CD14-positive monocyte (primary cell): ENCODE data around the gene IFNA4. TPM values are rescaled to one million over a fixed set of nuclear protein-coding genes. Genes with fewer than 3 reads are reported as not detected.
"Not testable (repeated sequence)": the region's sequence is repeated elsewhere in the genome, so short reads cannot be mapped to it uniquely, and the experiment has no call there.

ENCODE experiments used
- DNase-seq, 3 donors: peaks; one replicate each; pipeline ENCODE4 v3.0.0-alpha.2; 2011 to 2022
- H2AFZ ChIP-seq: 2 replicates; pipeline ENCODE4 v1.6.0; 2012; ENCODE audit warnings: mild to moderate bottlenecking, low read depth, low read length, inconsistent platforms; ENCODE audit not compliant: insufficient read depth, poor library complexity, severe bottlenecking
- H3K27ac ChIP-seq, 2 donors: 1 replicate in 1 of 2; 2 replicates in 1 of 2; pipeline ENCODE4 v1.5.1; 2012 to 2013; ENCODE audit warnings: low read length in 2 of 2, control low read depth in 1 of 2, inconsistent platforms in 1 of 2, low read depth in 1 of 2, mild to moderate bottlenecking in 1 of 2
- H3K27me3 ChIP-seq, 2 donors: one replicate each; pipeline versions ENCODE4 v1.6.0 to v1.6.1; 2011 to 2013; ENCODE audit warnings: low read length in 2 of 2; ENCODE audit not compliant: control insufficient read depth in 2 of 2, insufficient read depth in 2 of 2
- H3K36me3 ChIP-seq, 2 donors: replicated peaks in 1 of 2; 1 replicate in 1 of 2; 2 replicates in 1 of 2; pipeline versions ENCODE4 v1.5.1 to v1.6.1; 2012 to 2013; ENCODE audit warnings: low read length in 2 of 2, control low read depth in 1 of 2, inconsistent platforms in 1 of 2, mild to moderate bottlenecking in 1 of 2; ENCODE audit not compliant: insufficient read depth in 2 of 2, control insufficient read depth in 1 of 2
- H3K4me1 ChIP-seq, 2 donors: 1 replicate in 1 of 2; 2 replicates in 1 of 2; pipeline versions ENCODE4 v1.5.1 to v1.6.1; 2012 to 2013; ENCODE audit warnings: low read length in 2 of 2, control low read depth in 1 of 2, inconsistent platforms in 1 of 2, mild to moderate bottlenecking in 1 of 2, moderate library complexity in 1 of 2; ENCODE audit not compliant: insufficient read depth in 2 of 2, control insufficient read depth in 1 of 2
- H3K4me2 ChIP-seq: replicated peaks from 2 replicates; pipeline ENCODE3; 2012; ENCODE audit warnings: low read length, moderate library complexity, mild to moderate bottlenecking; ENCODE audit not compliant: poor library complexity, severe bottlenecking; ENCODE audit errors: extremely low read depth
- H3K4me3 ChIP-seq, 3 experiments: fragments of 200-600 bp in 1 of 3; sonication (generic) in 1 of 3; replicated peaks in 1 of 3; 1 replicate in 2 of 3; 2 replicates in 1 of 3; pipeline ENCODE4 v1.5.1; 2011 to 2013; ENCODE audit warnings: low read length in 3 of 3, mild to moderate bottlenecking in 3 of 3, control low read depth in 2 of 3, low read depth in 2 of 3, inconsistent platforms in 1 of 3, moderate library complexity in 1 of 3
- H3K79me2 ChIP-seq: 2 replicates; pipeline ENCODE4 v1.6.0; 2012; ENCODE audit warnings: mild to moderate bottlenecking, control low read depth, inconsistent platforms, low read length, moderate library complexity; ENCODE audit not compliant: insufficient read depth
- H3K9ac ChIP-seq: 2 replicates; pipeline ENCODE4 v1.6.0; 2017; ENCODE audit warnings: low read length, mild to moderate bottlenecking; ENCODE audit not compliant: insufficient read depth, poor library complexity, severe bottlenecking
- H3K9me3 ChIP-seq, 2 donors: replicated peaks in 1 of 2; 1 replicate in 1 of 2; 2 replicates in 1 of 2; pipeline versions ENCODE4 v1.5.1 to v1.6.1; 2012 to 2013; ENCODE audit warnings: low read length in 2 of 2, control low read depth in 1 of 2; ENCODE audit not compliant: control insufficient read depth in 1 of 2, insufficient read depth in 1 of 2
- H4K20me1 ChIP-seq: 2 replicates; pipeline ENCODE4 v1.6.0; 2012; ENCODE audit warnings: mild to moderate bottlenecking, low read length, control low read depth, moderate library complexity; ENCODE audit not compliant: insufficient read depth
- H3K27ac Mint-ChIP-seq, 7 donors: one replicate each; pipeline ENCODE4 v1.8.0; 2020; ENCODE audit warnings: mild to moderate bottlenecking in 7 of 7, mixed read lengths in 7 of 7, moderate library complexity in 6 of 7, inconsistent platforms in 2 of 7
- H3K27me3 Mint-ChIP-seq, 3 donors: one replicate each; pipeline ENCODE4 v1.8.0; 2021 to 2022; ENCODE audit warnings: low read depth in 3 of 3, mild to moderate bottlenecking in 3 of 3, mixed read lengths in 3 of 3, moderate library complexity in 3 of 3, inconsistent platforms in 1 of 3
- H3K36me3 Mint-ChIP-seq, 2 donors: one replicate each; pipeline ENCODE4 v1.8.0; 2020; ENCODE audit warnings: mixed read lengths in 2 of 2, inconsistent platforms in 1 of 2, mild to moderate bottlenecking in 1 of 2
- H3K4me1 Mint-ChIP-seq: one replicate; pipeline ENCODE4 v1.8.0; 2020; ENCODE audit warnings: mild to moderate bottlenecking, mixed read lengths
- H3K4me3 Mint-ChIP-seq, 2 donors: one replicate each; pipeline ENCODE4 v1.8.0; 2020; ENCODE audit warnings: mild to moderate bottlenecking in 2 of 2, mixed read lengths in 2 of 2, moderate library complexity in 1 of 2
- H3K9me3 Mint-ChIP-seq, 7 donors: one replicate each; pipeline ENCODE4 v1.8.0; 2020 to 2022; ENCODE audit warnings: mixed read lengths in 7 of 7, mild to moderate bottlenecking in 6 of 7, moderate library complexity in 6 of 7, inconsistent platforms in 2 of 7
- WGBS: methylation state at CpG from one replicate; pipeline ENCODE4 v1.1.5; 2013; ENCODE audit warnings: missing lambda C conversion rate; ENCODE audit not compliant: insufficient coverage; 5-methylcytosine and 5-hydroxymethylcytosine counted together
- intact Hi-C, 2 donors: fragments of 100-400 bp; cut with micrococcal nuclease; formaldehyde crosslinking; loops; one replicate each; pipeline versions ENCODE4 v1.15.0 to v1.15.1; 2023
- polyA plus RNA-seq, 3 donors: library from polyadenylated mRNA; depleted of rRNA in 1 of 3; unstranded in 2 of 3; stranded (reverse) in 1 of 3; fragments of 300-500 nt in 2 of 3; fragments of >200 nt in 1 of 3; fragmentation: Illumina TruSeq in 2 of 3; gene quantifications; 1 replicate in 2 of 3; 2 replicates in 1 of 3; pipeline ENCODE4 v1.2.3, GENCODE V29; 2012 to 2021
- TF ChIP-seq, protein P1 (sequence below): fragments of 200-600 bp; IDR thresholded peaks from one replicate; pipeline ENCODE4 v1.8.0; 2022; ENCODE audit warnings: antibody characterized with exemption, mild to moderate bottlenecking

The IFNA4 gene
- polyA plus RNA-seq, 3 donors: not detected

DNA sequence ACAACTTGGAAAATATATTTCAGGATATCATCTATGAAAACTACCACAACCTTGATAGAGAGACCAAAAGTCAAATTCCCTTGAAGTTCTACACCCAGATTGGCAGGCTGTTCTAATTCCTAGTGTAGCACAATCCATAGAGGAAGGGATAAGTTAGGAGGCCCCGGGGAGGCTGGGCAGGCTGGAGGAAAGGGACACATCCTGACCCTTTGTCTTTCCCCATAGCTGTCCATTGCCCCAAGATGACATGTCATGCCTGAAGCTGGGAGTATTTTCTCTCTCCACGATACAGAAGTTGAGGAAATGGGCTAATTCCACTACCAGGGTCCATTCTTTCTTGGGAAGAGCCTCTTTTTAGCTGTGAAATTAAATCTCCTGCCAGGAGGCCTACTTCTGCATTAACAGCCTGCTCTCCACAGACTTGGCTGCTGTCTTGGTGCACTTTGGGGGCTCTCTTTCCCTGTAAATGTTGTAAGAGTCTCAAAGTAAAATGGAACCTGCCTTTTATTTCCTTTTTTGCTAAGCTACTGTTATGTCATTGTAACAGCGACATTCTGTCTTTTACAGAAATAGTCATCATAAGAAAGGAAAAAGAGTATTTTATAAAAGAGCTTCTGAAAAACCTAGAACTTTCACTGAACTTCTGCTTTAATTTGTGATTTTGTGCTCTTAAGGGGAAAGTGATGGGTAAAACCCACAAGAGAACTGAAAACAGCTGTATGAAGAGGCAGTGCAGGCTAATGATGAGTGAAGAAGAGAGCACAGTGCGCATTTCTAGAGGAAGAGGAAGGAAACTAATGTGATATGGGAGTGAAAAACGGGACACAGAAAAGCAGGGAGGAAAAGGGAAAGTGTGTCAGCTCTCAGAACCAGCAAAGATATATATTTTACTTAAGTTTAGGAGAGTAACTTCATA lies 26.3 kb upstream of the IFNA4 start:
- H3K36me3 Mint-ChIP-seq, H3K9me3 Mint-ChIP-seq, H3K27ac ChIP-seq, H3K27me3 ChIP-seq, H3K4me1 ChIP-seq, intact Hi-C loops, H3K9me3 ChIP-seq, H3K36me3 ChIP-seq, H2AFZ ChIP-seq, H3K9ac ChIP-seq, H3K4me3 ChIP-seq, H3K79me2 ChIP-seq, H3K27me3 Mint-ChIP-seq, H4K20me1 ChIP-seq, H3K4me2 ChIP-seq: not testable (repeated sequence)
- Mint-ChIP-seq H3K4me1 (peaks cover 19% of the 10 kb centered on the region), H3K27ac (peak overlapping the region in 4 of 7 donors; percentile 9 to 81 (median 32)), H3K4me3 (peak overlapping the region in 1 of 2 donors; percentile 80)
- TF ChIP-seq, protein P1, sequence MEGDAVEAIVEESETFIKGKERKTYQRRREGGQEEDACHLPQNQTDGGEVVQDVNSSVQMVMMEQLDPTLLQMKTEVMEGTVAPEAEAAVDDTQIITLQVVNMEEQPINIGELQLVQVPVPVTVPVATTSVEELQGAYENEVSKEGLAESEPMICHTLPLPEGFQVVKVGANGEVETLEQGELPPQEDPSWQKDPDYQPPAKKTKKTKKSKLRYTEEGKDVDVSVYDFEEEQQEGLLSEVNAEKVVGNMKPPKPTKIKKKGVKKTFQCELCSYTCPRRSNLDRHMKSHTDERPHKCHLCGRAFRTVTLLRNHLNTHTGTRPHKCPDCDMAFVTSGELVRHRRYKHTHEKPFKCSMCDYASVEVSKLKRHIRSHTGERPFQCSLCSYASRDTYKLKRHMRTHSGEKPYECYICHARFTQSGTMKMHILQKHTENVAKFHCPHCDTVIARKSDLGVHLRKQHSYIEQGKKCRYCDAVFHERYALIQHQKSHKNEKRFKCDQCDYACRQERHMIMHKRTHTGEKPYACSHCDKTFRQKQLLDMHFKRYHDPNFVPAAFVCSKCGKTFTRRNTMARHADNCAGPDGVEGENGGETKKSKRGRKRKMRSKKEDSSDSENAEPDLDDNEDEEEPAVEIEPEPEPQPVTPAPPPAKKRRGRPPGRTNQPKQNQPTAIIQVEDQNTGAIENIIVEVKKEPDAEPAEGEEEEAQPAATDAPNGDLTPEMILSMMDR: peak; percentile 40
- WGBS: no CpG with 5 or more reads among the region's 5 CpGs
- DNase-seq: peak; percentile 15 to 35 (median 32)

DNA sequence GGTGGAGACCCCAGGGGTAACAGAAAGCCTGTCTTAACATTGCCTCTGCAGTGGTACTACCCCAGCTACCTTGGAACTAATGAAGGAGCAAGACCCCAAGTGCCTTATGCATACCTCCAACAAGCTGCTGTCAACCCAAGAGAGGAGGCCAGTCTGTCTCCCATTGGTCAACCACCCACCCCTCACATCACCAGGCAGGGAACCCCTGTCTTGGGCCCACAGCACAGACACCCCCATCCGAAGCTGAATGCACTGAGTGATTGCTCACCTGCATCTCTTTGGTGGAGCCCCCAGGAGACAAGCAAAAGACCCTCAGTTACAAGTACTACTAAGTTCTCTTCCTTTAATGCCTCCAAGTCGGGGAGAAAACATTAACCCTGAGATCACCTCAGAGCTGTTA lies 24.8 kb upstream of the IFNA4 start:
- H3K4me3 Mint-ChIP-seq, DNase-seq, H3K36me3 ChIP-seq, H3K9me3 ChIP-seq, H3K9ac ChIP-seq, H3K4me3 ChIP-seq, H4K20me1 ChIP-seq, H2AFZ ChIP-seq, intact Hi-C loops, H3K4me2 ChIP-seq, H3K9me3 Mint-ChIP-seq, H3K27me3 Mint-ChIP-seq, H3K27me3 ChIP-seq, H3K79me2 ChIP-seq, H3K36me3 Mint-ChIP-seq, H3K27ac ChIP-seq, H3K4me1 ChIP-seq: not testable (repeated sequence)
- Mint-ChIP-seq H3K27ac (peak overlapping the region in 1 of 7 donors; percentile 48), H3K4me1 (peaks cover 21% of the 10 kb centered on the region)
- 100% methylated on average over 1 of the region's 2 CpGs for WGBS

DNA sequence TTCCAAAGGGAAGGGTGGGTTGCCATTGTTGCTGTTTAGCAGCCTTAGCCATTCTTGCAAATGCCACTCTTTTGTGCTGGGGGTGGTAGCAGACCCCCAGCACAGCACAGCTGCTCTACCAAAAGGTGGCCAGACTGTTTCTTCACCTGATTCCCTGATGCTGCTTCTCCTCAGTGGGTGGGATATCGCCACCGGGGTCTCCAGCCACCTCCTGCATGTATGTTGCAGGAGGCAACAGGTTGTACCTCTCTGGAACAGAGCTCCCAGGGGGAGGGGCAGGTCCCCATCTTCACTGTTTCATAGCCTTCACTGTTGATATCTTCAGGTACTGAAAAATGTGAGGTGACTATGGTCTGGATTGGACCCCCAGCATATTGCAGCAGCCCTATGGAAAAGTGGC lies 23.4 kb upstream of the IFNA4 start:
- no CpG with 5 or more reads among the region's 2 CpGs for WGBS
- H3K36me3 Mint-ChIP-seq, H3K27me3 ChIP-seq, H4K20me1 ChIP-seq, H3K4me3 Mint-ChIP-seq, H3K27ac ChIP-seq, H3K4me1 ChIP-seq, DNase-seq, H2AFZ ChIP-seq, H3K4me2 ChIP-seq, intact Hi-C loops, H3K9ac ChIP-seq, H3K79me2 ChIP-seq, H3K27ac Mint-ChIP-seq, H3K27me3 Mint-ChIP-seq, H3K36me3 ChIP-seq, H3K4me3 ChIP-seq, H3K9me3 ChIP-seq, H3K9me3 Mint-ChIP-seq: not testable (repeated sequence)
- peaks cover 21% of the 10 kb centered on the region for H3K4me1 Mint-ChIP-seq
